GM19239 (cell line): ENCODE data around the gene IGFBP2.

ENCODE experiments used
- DNase-seq: peaks from one replicate; pipeline ENCODE4 v3.0.0; 2011; ENCODE audit warnings: low spot score; ENCODE audit not compliant: insufficient read length
- FAIRE-seq: peaks from 2 replicates; lab custom pipeline; 2011; peaks lifted over from hg19 to GRCh38; lab: Jason Lieb, UNC

Gene IGFBP2

DNA sequence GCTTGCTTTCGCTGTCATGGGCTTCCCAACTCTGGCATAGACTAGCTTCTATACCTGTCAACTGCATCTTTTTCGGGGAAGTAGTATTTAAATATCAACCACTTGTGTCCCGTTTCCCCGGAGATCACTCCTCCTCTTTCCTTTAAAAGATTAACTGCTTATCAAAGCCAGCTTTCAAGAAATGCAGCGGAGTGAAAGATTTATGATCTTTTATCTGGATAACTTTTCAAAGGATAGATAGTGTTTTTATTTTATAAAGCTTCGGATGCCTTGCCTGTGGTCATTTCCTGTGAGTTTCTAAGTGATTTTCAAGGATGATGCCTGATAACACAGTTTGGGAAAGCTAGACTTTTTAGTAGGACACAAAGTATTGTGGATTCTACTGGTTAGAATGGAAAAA is 65.1 kb downstream of the IGFBP2 start:
- no peak for DNase-seq
- FAIRE-seq, result no peak

DNA sequence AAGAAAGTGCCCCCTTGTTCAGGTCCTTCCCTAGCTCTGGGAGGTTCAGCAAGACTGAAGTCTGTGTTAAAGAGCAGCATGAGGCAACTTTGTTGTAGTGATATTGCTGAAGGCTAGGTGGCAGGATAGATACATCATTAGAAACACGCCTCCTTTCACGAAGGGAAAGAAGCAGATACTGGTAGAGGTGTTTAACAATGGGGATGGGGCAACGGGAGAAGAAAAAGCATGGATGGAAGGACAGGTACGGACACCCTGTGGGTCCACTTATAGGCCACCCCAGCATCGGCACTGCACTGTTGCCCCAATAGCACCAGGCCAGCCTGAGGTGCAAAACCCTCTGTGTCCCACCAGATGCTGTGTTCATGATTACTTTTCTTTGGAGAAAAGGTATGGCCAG is 65.7 kb downstream of the IGFBP2 start:
- peak; percentile 71 for FAIRE-seq
- DNase-seq, result no peak

DNA sequence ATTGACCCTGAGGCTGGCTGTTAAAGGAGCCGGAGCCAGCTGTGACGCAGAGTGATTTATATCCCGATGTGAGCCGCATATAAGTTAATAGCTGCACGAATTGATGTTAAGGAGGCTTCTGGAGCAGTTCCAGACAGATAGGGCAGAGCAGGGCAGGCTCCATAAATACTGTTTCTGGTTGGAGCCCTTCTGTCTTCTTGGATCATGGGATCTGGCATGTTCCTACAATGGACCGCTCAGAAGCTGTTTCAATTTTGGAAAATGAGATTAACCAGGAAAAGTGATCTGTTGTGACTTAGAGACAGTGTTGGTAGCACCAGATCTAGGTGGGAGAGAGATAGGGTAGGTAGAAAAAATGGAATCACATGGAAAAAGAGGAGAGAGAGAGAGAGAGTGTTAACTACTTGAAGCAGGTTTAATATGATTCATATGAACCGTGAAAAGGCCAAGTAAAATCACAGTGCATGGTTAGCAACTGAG is 66.9 kb downstream of the IGFBP2 start:
- no peak for DNase-seq
- no peak for FAIRE-seq

DNA sequence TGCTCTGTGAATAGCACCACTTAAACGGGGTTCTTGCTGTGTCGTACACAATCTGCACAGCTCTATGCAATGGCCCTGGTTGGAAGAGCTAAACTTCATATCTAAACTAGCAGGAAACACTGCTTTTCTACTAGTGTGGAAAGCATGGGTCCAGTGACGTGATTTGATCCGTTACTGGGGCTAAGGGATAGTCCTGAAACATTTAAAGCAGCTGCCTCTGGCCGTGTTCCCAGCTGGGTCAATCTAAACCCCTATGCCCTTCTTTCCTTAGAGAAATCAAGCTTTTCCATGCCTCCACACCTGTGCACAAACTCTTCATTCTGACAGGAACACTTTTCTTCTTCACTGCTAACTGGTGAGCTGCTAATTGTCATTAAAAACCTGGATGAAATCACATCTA is 67.6 kb downstream of the IGFBP2 start:
- DNase-seq (no peak), FAIRE-seq (no peak)

DNA sequence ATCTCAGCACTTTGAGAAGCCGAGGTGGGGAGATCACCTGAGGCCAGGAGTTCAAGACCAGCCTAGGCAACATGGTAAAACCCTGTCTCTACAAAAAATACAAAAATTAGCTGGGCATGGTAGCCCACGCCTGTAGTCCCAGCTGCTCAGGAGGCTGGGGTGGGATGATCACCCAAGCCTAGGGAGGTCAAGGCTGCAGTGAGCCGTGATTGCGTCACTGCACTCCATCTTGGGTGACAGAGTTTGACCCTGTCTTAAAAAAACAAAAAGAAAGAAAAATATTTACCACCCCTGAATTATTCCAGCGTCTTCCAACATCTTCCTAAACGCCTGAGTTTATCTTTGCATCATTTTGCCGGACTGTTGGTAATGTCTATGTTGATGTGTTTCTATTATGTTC is 68.3 kb downstream of the IGFBP2 start:
- DNase-seq, result no peak
- no peak for FAIRE-seq

DNA sequence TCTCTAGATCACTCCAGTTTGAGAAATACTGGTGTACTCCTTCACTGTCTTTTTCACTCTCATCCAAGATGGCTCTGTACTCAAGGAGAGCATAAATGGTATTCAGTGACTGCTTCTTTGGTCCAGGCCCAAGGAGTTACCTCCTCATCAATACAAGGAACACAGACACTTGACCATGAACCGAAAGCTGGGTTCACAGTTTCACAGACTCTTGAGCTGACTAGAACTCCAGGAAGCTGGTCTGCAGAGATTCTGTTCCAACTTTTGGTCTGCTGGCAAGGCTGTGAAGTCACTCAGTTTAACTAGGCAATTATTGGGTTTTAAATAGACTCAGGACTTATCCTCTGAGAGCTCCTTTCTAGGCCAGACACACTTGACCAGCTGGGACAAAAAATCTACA is 69.5 kb downstream of the IGFBP2 start:
- DNase-seq (no peak), FAIRE-seq (no peak)

DNA sequence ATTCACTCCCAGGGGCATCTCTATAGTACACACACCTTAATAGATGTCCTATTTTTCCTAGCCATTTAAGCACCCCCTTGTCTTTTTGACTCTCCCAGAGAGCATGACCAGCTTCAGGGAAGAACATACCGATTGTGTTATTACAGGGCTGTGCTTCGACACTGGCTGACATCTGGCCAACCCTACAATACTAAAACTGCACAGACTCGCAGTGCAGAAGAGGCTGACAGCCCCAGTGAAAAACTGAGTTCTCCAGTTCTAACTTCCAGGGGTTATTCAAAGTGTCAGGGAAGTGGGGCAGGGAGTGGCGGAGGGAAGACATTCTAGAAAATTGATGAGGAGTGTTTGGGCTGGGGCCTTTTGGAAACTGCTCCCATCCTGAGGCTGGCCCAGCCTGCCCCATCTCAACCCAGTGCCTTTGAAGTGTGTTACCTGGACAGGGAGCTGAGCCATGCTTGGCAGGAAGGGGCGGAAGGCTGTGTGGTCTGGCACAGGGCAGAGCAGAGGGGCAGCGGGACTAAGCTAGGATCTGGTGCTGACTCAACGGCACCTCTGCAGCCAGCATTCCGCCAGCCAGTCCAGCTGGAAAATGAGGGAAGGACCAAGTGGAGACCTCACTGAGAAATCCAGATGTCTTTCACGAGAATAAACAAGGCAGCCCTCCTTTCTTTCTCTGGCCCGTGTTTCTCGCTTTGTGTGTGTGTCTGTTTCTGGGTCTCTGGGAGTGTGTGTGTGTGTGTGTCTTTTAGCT is 77.5 kb downstream of the IGFBP2 start:
- no peak for DNase-seq
- no peak for FAIRE-seq

DNA sequence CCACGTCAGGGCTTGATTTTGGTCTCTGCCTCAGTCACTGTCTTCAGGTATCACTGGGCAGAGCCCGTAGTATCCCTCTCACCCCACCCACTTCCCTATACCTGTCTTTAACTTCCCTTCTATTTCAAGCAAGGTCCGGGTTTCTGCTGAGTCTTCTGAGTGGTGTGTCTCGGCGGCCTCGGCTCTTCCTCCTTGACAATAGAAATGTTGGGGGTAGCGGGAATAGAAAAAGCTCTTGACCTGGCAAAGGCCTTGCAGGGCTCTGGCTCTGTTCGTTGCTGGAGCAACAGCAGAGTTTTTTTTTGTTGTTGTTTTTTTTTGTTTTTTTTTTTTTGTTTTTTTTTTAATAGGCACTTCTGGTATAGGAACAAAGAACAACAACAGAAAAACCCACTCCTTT is 78.1 kb downstream of the IGFBP2 start:
- FAIRE-seq, result no peak
- no peak for DNase-seq

DNA sequence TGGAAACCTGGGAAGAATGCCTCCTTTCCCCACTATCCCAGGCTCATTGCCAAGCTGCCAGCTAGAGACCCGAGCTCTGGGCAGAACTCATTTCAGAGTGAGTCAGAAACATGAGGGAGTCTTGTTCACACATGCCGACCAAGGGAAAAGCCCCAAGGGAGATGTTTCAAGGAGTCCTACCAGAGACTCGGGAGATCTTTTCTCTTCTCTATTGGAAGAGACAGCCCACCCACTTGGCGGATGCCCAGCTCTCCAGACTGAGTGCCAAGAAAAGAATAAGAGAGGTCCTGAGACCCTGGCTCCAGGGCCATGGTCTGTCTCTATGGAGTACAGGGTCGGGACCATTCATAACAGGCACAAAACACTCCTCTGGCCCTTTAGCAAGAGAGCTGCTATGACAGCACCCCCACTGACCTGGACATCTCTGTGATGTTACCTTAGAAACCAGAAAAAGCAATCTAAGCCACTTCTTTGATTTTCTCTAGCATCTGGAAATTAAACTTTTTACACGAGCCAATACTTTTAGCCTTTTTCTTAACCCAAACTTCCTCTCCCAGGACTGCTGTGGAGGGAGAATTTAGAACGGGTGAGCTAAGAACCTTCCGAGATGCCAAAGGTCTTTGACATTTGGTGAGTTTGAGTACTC is 80.6 kb downstream of the IGFBP2 start:
- DNase-seq, result no peak
- FAIRE-seq, result no peak
